AG09309 (cell line): Measurements from ENCODE around the gene TAS1R3.

Experiments
- DNase-seq: peaks from one replicate; pipeline ENCODE4 v3.0.0-alpha.2; 2010; ENCODE audit warnings: low read depth
- H3K4me3 ChIP-seq: 2 replicates; pipeline ENCODE4 v1.5.1; 2011; ENCODE audit warnings: mild to moderate bottlenecking, low read depth, low read length, moderate library complexity; ENCODE audit not compliant: control insufficient read depth
- CTCF ChIP-seq: IDR thresholded peaks from 2 replicates; pipeline ENCODE4 v1.5.1; 2011; ENCODE audit warnings: mild to moderate bottlenecking, low read depth, low read length, inconsistent platforms; ENCODE audit not compliant: insufficient read depth, control insufficient read depth; ENCODE audit errors: missing control alignments

The TAS1R3 gene

GRCh38 chr1:1371746-1372711 lies 40.9 kb downstream of the TAS1R3 start:
- peak; percentile 97 for TF ChIP-seq CTCF
- DNase-seq: no peak
- H3K4me3 ChIP-seq: no peak overlapping the region

- no peak for TF ChIP-seq CTCF
- no peak for DNase-seq
- H3K4me3 ChIP-seq: peak overlapping the region; percentile 7
Observed at GRCh38 chr1:1373051-1373814, 42.2 kb downstream of the TAS1R3 start.

- no peak for TF ChIP-seq CTCF
- DNase-seq: no peak
- H3K4me3 ChIP-seq: peak overlapping the region; percentile 61
Observed at GRCh38 chr1:1373815-1374588, 42.9 kb downstream of the TAS1R3 start.

DNA sequence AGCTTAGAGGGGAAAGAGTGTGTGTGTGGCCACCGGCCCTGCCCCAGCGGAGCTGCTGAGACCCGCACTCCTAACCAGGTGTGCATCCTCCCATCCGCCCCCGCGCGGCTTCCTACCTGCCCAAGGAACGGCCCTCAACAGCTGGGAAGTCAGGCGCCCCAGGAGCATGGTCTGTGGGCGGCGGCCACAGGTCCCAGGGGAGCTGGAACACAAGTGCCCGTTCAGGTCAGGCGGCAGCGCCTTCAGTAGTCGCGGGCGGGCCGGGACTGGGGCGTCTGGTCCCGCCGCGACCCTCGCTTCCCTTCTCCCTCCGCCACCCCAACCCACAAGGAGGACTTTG lies 43.5 kb downstream of the TAS1R3 start:
- DNase-seq: no peak
- H3K4me3 ChIP-seq: peak overlapping the region; percentile 61
- no peak for TF ChIP-seq CTCF

DNA sequence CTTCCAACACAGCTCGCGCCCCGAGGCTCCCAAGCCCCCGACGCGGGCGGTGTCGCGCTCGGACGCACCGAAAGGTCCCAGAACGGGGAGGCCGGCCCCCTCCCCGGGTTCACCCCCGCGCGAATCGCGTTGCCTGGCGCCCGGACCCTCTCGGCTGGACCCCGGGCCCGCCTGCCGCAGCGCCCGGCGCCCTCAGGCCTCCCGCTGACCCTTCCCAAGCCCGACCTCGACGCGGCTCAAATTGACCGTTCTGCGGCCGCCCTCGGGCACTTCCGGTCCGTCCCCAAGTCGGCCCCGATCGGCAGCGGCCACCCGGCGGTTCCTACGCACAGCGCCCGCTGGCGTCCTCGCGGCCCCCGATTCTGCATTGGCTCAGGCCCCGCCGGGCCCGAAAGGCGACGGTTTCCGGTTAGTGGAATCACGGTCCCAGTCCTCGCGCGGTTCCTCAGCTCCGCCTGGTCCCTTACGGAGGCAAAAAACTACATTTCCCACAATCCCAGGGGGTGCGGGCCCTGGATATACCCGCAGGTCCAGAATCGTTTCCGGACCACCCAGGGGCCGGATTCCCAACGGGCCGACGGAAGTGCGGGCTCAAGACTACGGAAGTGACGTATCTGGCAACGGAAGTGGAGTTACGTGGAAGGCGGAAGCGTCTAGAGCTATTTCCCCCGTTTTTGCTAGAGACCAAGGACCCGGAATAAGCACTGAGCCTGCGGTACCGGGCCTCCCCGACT lies 44.0 kb downstream of the TAS1R3 start, which contains the start of gene AURKAIP1:
TSS of gene AURKAIP1 (minus strand) at position 279 of the 734 bp plus-strand sequence. CDS start 451 bp downstream, outside the sequence.
- peak; percentile 26 for TF ChIP-seq CTCF
- H3K4me3 ChIP-seq: peak within 1 kb of the TSS; percentile 61
- DNase-seq: peak; percentile 99
